ENCODE data around the gene ABCB9.
A peak's percentile ranks its signal among the peaks of the same experiment; 100 is the strongest.
"Not testable (repeated sequence)": the region's sequence is repeated elsewhere in the genome, so short reads cannot be mapped to it uniquely, and the experiment has no call there.

ABCB9 gene

DNA sequence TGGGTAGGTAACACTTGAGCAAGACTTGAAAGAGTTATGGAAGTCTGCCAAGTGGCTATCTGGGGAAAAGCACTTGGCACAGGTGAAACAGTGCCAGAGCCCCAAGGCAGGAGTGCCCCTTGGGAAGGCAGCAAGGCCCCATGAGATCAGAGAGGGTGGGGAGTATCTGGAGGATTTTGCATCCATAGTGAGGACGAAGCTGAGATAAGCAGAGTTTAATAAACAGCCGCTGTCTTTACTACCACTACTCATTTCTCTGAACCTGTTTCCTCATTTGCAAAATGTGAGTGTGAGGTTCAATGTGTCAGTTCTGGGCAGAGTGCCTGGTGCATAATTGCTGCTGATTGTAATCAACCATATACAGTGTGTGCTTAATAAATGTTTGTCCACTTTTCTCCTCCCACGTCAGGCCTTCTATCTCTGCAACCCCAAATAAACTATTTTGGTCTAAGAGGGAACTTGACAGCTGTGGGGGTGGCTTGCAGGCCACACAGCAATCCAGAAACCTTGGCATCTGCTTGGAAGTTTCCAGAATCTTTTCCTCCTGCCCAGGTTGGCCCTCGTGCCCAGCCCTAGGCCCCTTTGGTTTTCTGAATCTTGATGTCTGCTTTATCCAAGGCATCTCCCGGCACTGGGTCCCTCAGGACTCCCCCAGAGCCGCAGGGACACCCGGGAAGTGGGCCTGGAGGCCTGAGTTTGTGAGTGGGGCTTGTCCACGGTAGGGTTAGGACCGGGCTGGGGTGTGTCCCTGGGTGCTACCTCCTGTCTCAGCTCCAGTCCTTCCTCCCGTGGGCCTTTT is 4.5 kb downstream of the ABCB9 start:
- DNase-seq = no peak

- DNase-seq = no peak
These were observed 6.1 kb downstream of the ABCB9 start for GRCh38 chr12:122960193-122960569.

- no peak for DNase-seq
These were observed 6.6 kb downstream of the ABCB9 start for GRCh38 chr12:122959566-122960192.

DNA sequence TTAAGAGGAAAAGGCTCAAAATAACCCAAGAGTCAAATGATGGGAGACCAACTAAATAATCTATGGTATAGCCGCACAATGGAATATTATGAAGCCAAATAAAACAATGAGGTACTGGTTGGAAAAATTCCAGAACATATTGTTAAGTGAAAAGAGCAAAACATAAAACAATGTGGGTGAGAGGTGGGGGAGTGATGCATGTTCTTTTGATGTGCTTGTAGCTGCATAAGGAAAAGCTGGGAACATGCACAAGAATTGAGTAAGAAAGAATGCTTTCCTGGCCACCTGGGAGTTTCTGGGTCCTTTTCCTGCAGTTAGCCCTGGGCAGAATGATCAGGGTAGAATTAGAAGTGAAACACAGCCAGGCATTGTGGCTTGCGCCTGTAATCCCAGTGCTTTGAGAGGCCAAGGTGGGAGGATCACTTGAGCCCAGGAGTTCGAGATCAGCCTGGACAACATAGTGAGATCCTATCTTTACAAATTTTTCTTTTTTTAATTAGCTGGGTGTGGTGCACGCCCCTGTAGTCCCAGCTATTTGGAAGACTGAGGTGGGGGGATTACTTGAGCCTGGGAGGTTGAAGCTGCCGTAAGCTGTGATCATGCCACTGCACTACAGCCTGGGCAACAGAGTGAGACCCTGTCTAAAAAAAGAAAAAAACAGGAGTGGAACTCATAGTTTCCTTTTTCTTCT is 7.9 kb downstream of the ABCB9 start:
- no peak for DNase-seq

GRCh38 chr12:122956035-122956434 is 10.2 kb downstream of the ABCB9 start:
- no peak for DNase-seq

DNA sequence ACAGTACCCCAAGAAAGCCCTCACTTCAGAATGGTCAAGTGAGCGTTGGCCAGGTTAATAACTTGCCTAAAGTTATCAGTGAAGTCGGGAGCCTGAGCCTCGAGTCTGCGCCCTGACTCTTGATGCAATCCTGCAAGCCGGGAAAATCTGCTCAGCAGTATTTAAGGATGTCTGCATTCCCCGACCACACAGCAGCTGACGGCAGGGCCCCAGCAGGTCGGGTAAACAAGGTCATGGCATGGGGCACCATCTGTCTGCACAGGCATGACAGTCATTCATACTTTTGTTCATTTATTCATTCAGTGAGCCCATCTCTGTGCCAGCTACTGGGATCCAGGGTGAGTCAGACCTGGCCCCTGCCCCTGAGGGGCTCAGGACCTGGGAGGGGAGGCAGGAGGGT is 11.1 kb downstream of the ABCB9 start:
- DNase-seq = no peak

DNA sequence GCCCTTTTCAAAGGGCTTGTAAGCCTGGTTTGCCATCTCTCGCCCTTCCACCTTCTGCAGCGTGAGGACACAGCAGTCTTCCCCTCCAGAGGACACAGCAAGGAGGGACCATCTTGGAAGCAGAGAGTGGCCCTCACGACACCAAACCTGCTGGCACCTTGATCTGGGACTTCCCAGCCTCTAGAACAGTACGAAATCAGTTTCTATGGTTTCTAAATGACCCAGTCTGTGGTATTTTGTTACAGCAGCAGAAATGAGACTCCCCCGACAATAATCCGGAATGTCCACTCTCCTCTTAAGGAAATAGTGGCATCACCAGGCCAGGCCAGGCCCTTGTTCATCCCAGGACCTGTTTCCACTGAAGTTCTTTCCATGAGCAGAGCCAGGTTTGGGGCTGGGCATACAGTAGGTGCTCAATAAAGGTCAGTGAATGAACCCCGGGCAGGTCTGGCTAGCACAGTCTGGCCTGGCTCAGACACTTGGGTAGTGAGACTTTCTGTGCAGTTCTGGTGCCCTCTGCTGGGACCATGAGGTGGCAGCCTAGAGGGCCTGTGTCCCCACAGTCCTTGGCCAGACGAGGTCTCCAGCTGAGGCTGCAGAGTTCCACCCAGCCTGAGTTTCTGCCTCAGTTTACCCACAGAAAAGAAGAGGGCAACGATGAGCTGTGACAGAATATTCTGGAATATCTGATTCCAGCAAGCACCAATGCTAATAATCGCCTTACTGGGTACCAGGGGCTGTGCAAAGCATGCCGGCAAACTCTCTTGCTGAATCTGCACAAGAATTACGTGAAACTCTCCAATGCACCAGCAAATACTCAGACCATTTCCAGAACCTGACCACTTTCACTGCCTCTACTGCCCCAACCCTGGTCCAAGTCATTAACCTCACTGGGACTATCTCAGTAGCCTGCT is 14.0 kb downstream of the ABCB9 start:
- DNase-seq = peak; percentile 90

DNA sequence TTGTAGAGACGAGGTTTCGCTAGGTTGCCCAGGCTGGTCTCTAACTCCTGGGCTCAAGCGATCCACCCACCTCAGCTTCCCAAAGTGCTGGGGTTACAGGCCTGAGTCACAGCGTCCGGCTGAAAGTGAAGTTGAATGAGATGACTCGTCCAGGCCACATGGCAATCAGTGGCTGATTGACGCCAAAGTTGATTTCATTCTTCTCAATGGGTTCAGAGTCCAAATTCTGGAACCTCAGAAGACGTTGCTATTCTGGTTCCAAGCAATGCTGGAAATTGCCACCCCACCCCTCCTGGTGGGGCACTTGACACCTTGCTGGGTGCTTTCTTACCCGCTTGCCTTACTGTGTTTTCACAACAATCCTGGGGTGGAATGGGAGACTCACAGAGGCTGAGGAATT is 14.9 kb downstream of the ABCB9 start:
- DNase-seq = no peak

GRCh38 chr12:122949816-122950675 is 16.2 kb downstream of the ABCB9 start:
- no peak for DNase-seq

- DNase-seq = no peak
These were observed 16.9 kb downstream of the ABCB9 start for GRCh38 chr12:122949405-122949804.

- no peak for DNase-seq
These were observed 17.7 kb downstream of the ABCB9 start for GRCh38 chr12:122948605-122949004.

DNA sequence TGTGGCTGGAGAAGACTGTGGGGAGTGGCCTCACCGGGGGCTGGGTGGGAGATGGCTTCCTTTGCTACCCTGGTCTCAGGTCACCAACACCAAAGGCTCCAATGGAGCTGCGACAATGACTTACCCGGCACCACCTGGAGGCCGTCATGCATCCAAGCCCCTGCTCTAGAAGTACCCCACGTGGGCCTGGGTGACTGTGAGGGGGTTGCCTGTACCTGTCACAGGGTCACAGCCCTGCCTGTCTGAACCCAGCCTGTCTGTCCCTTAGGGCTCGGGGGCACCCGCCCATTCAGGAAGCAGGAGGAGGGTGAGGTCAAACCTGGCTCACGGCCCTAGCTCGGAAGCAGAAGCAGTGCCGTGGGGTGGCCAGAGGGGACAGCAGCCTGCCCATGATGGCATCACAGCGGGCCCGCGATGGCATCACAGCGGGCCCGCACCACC is 18.9 kb downstream of the ABCB9 start:
- no peak for DNase-seq

DNA sequence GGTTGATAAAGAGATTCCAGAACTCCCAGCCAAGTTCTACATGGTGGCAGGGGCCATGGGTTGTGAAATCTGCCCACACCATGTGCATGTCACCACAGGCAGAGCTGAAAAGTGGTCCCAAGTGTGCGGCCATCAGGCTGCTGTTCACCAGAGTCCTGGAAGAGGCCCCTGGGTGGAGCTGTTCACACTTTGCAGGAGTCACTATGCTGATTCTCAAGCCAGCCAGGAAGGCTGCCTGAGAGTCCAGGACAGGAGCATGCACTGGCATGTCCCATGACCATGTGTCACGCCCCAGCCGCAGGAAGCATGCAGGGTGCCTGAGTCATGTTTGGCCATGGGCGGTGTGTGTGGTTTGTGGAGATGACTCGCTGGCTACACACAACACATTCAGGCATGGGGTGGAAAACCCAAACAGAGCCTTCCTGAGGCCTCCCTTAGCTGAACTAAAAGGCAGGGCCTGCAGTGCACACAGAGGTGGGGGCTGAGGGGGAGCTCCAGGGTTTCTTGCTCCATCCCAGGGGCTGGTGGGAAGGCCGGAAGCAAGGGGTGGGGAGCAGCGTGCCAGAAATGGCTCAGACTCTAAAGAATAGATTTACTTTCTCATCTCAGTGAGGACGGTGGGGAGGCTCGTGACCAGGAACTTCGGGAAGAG is 19.4 kb downstream of the ABCB9 start:
- DNase-seq = peak; percentile 91

- DNase-seq = no peak
These were observed 21.4 kb downstream of the ABCB9 start for GRCh38 chr12:122944605-122945592.

DNA sequence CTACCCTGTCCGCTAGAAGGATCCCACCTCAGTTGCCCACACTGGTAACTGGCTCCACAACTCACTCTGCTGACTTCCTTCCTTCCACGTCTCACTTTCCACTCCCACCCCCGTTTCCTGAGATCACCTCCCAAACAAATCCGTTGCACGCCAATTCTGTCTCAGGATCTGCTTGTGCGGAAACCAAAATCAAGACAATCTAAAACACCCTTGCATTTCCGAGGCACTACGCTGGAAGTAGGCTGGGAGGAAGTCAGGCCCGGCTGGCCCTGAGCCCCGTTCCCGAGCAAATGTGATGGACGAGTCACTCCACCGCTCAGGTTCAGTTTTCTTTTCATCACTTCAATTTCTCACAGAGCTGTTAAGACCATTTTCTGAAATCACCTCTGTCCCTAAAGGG is 23.1 kb downstream of the ABCB9 start:
- no peak for DNase-seq

DNA sequence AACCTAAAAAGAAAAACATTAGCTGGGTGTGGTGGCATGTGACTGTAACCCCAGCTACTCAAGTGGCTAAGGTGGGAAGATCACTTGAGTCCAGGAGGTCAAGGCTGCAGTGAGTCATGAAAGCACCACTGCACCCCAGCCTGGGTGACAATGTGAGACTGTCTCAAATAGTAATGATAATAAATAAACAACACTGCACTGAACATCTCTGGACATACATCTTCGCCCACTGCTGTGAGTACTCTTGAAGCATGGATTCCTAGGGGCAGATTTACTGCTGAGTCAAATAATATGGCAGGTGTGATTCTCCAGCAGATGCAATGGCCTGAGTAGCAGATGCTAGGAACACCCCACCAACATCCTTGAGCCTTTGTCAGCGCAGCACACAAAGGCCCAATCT is 23.6 kb downstream of the ABCB9 start:
- DNase-seq = no peak

DNA sequence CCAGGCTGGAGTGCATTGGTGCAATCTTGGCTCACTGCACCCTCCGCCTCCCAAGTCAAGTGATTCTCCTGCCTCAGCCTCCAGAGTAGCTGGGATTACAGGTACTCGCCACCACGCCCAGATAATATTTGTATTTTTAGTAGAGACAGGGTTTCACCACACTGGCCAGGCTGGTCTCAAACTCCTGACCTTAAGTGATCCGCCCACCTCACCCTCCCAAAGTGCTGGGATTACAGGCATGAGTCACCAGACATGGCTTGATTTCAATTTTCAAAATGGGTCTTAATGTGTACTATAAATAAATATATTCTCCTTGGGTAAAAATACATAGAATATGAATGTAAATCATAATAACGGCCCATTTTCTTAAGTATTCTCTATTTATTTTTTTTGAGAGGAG is 24.9 kb downstream of the ABCB9 start:
- DNase-seq = not testable (repeated sequence)

- no peak for DNase-seq
These were observed 27.1 kb downstream of the ABCB9 start for GRCh38 chr12:122939125-122939524.

DNA sequence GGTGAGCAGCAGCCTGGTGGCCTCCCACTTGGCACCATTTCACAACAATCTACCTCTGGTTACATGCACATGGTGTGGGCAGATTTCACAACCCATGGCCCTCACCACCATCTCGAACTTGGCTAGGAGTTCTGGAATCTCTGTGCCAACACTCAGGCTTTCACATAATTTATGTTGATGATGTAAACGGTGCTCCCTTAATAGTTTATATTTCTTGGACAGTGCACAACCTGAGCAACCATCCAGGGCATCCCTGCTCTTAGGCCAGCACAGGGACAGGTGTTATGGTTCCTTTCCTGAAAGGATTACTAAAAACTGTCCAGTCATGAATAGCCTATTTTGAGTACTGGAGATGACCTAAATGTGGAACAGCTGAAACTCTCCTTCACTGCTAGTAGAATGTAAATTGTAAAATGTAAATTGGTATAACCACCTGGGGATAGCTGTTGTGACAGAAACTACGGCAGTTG is 28.6 kb downstream of the ABCB9 start:
- DNase-seq = no peak

GRCh38 chr12:122935318-122935717 is 30.9 kb downstream of the ABCB9 start:
- no peak for DNase-seq

Measured in activated effector memory CD4-positive, alpha-beta T cell treated with anti-CD3 and anti-CD28 coated beads, Interleukin-2, amount 50 U/mL, for 16 hours (primary cell).